ENCODE measurements around the gene INPP5E. TPM values are rescaled to one million over a fixed set of nuclear protein-coding genes. Genes with fewer than 3 reads are reported as not detected.
"Not testable (repeated sequence)": the region's sequence is repeated elsewhere in the genome, so short reads cannot be mapped to it uniquely, and the experiment has no call there.

Gene INPP5E
- total RNA-seq, 1 experiment from 2014 or later: 18.2 TPM

DNA sequence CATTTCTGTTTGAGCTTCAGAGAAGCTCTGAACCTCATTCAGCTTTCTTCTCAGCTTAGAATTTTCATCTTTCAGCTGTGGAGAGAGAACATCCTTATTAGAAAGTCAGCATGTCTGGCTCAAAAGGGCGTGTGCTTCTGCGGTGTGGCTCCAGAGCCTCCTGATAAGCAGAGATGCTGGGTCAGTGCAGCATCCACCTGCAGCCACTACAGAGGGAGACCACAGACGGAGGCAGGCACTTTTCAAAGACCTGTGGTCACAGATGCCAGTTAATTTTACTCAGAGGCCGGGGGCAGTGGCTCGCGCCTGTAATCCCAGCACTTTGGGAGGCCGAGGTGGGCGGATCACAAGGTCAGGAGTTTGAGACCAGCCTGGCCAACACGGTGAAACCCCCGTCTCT is 33.7 kb downstream of the INPP5E start:
- DNase-seq; H3K36me3 ChIP-seq (ENCODE audit: low read depth); H3K9me2 ChIP-seq (ENCODE audit: insufficient read depth); BruUV-seq (replicated peaks); CTCF ChIA-PET; H2AFZ ChIP-seq; H3K4me1 ChIP-seq (replicated peaks; ENCODE audit: insufficient read depth); POLR2A ChIA-PET (ENCODE audit: unreplicated experiment); H3K27me3 ChIP-seq (ENCODE audit: insufficient read depth, low read depth); H4K20me1 ChIP-seq (ENCODE audit: insufficient read depth); H3K27ac ChIP-seq; H3K4me3 ChIP-seq; H3K9me3 ChIP-seq (ENCODE audit: insufficient read depth, low read depth); H3K4me2 ChIP-seq; intact Hi-C loops (cut with micrococcal nuclease; ENCODE audit: unreplicated experiment): not testable (repeated sequence)
- Histone ChIP-seq H3K79me2 (ENCODE audit: low read depth) (peaks cover 23% of the 10 kb centered on the region), H3F3A (ENCODE audit: insufficient read depth, low read depth) (peaks cover 18% of the 10 kb centered on the region; the same call in 1 of the 2 replicates)

DNA sequence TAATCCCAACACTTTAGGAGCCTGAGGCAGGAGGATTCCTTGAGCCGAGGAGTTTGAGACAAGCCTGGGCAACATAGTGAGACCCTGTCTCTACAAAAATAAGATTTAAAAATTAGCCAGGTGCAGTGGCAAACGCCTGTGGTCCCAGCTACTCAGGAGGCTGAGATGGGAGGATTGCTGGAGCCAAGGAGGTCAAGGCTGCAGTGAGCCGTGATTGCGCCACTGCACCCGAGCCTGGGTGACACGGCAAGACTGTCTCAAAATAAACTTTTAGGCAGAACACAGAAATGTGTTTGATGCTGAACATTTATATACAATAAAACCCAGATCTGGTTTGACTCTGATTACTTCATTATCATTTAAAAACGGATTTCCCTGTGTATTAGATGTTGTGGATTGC is 34.2 kb downstream of the INPP5E start:
- H3K79me2 ChIP-seq (ENCODE audit: low read depth): peaks cover 19% of the 10 kb centered on the region
- ChIA-PET CTCF (no interaction called here), POLR2A (ENCODE audit: unreplicated experiment) (no interaction called here)
- peaks cover 9% of the 10 kb centered on the region for H3K36me3 ChIP-seq (ENCODE audit: low read depth)
- no peak overlapping the region for H3K4me3 ChIP-seq
- peaks cover 22% of the 10 kb centered on the region; the same call in 1 of the 2 replicates for H3F3A ChIP-seq (ENCODE audit: insufficient read depth, low read depth)
- H3K9me2 ChIP-seq (ENCODE audit: insufficient read depth): no peaks in the 10 kb centered on the region
- peaks cover 12% of the 10 kb centered on the region for H3K4me1 ChIP-seq (replicated peaks; ENCODE audit: insufficient read depth)
- H3K4me2 ChIP-seq: no peak overlapping the region
- H3K27me3 ChIP-seq (ENCODE audit: insufficient read depth, low read depth): no peaks in the 10 kb centered on the region
- no peak overlapping the region for H3K27ac ChIP-seq
- H4K20me1 ChIP-seq (ENCODE audit: insufficient read depth): no peaks in the 10 kb centered on the region; the same call in none of the 2 replicates
- DNase-seq: no peak
- H3K9me3 ChIP-seq (ENCODE audit: insufficient read depth, low read depth): no peaks in the 10 kb centered on the region
- BruUV-seq (replicated peaks): no TSS peak
- intact Hi-C loops (cut with micrococcal nuclease; ENCODE audit: unreplicated experiment): no loop called here
- no peak overlapping the region for H2AFZ ChIP-seq
- TF ChIP-seq, protein P1, sequence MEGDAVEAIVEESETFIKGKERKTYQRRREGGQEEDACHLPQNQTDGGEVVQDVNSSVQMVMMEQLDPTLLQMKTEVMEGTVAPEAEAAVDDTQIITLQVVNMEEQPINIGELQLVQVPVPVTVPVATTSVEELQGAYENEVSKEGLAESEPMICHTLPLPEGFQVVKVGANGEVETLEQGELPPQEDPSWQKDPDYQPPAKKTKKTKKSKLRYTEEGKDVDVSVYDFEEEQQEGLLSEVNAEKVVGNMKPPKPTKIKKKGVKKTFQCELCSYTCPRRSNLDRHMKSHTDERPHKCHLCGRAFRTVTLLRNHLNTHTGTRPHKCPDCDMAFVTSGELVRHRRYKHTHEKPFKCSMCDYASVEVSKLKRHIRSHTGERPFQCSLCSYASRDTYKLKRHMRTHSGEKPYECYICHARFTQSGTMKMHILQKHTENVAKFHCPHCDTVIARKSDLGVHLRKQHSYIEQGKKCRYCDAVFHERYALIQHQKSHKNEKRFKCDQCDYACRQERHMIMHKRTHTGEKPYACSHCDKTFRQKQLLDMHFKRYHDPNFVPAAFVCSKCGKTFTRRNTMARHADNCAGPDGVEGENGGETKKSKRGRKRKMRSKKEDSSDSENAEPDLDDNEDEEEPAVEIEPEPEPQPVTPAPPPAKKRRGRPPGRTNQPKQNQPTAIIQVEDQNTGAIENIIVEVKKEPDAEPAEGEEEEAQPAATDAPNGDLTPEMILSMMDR (conservative IDR thresholded peaks at IDR 0.05): no peak
- TF ChIP-seq EZH2 (IDR thresholded peaks at IDR 0.05; ENCODE audit: low read depth): no peak

GRCh38 chr9:136404801-136405136 is 34.9 kb downstream of the INPP5E start:
- intact Hi-C loops (cut with micrococcal nuclease; ENCODE audit: unreplicated experiment): no loop called here

More at GRCh38 chr9:136404801-136405136, 34.9 kb downstream of the INPP5E start:
- H3F3A ChIP-seq (ENCODE audit: insufficient read depth, low read depth): peaks cover 23% of the 10 kb centered on the region; the same call in 1 of the 2 replicates
- DNase-seq: no peak
- no peak overlapping the region for H3K27ac ChIP-seq
- BruUV-seq (replicated peaks): no TSS peak
- peaks cover 9% of the 10 kb centered on the region for H3K36me3 ChIP-seq (ENCODE audit: low read depth)
- no peaks in the 10 kb centered on the region for H3K9me3 ChIP-seq (ENCODE audit: insufficient read depth, low read depth)
- H4K20me1 ChIP-seq (ENCODE audit: insufficient read depth): no peaks in the 10 kb centered on the region; the same call in none of the 2 replicates
- H3K4me2 ChIP-seq: no peak overlapping the region
- no peak overlapping the region for H3K4me3 ChIP-seq
- POLR2A ChIA-PET (ENCODE audit: unreplicated experiment): no interaction called here
- H3K9me2 ChIP-seq (ENCODE audit: insufficient read depth): no peaks in the 10 kb centered on the region
- peaks cover 14% of the 10 kb centered on the region for H3K4me1 ChIP-seq (replicated peaks; ENCODE audit: insufficient read depth)
- TF ChIP-seq EZH2 (IDR thresholded peaks at IDR 0.05; ENCODE audit: low read depth): no peak
- TF ChIP-seq, protein P1 (conservative IDR thresholded peaks at IDR 0.05): no peak
- H2AFZ ChIP-seq: no peak overlapping the region
- H3K27me3 ChIP-seq (ENCODE audit: insufficient read depth, low read depth): no peaks in the 10 kb centered on the region
- CTCF ChIA-PET: no interaction called here
- H3K79me2 ChIP-seq (ENCODE audit: low read depth): peaks cover 16% of the 10 kb centered on the region

All from PC-9 (cell line).